DMS 273 treated with DMSO at 0.1 percent for 48 hours (cell line): ENCODE data around the gene PRKD2.
"Not testable (repeated sequence)": the region's sequence is repeated elsewhere in the genome, so short reads cannot be mapped to it uniquely, and the experiment has no call there.

Experiments
- DNase-seq: peaks from one replicate; lab custom pipeline; 2025; lab: John Stamatoyannopoulos, UW

The PRKD2 gene

GRCh38 chr19:46717034-46717715, at the start of gene PRKD2:
PRKD2 (minus strand) TSS chr19:46717114; CDS start chr19:46716370, 744 bp downstream.
- peak; percentile 34 for DNase-seq

- DNase-seq = no peak
Observed at GRCh38 chr19:46764817-46765291, 47.9 kb upstream of the PRKD2 start.

GRCh38 chr19:46762245-46762890, 45.5 kb upstream of the PRKD2 start:
- DNase-seq = no peak

DNA sequence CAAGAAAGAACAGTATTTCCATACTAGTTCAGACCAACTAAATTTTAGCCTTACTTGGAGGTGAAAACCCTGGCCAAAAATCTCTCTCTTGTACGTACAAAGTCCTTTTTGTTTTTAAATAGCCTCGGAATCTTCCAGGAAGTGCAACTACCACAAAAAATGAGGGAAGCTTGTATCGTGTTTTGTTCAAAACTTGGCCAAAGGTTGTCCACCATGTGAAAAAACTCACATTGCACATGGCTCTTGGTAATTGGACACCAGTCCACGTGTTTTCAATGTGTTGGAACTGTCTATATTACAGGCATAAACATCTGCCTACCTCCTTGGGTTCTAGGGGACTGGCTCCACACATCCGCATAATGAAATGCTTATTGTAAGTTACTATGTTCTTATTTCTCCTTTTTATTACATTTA, 44.5 kb upstream of the PRKD2 start:
- DNase-seq = no peak

- not testable (repeated sequence) for DNase-seq
Observed at GRCh38 chr19:46760897-46761296, 44.0 kb upstream of the PRKD2 start.

GRCh38 chr19:46760363-46760762, 43.4 kb upstream of the PRKD2 start:
- no peak for DNase-seq

DNA sequence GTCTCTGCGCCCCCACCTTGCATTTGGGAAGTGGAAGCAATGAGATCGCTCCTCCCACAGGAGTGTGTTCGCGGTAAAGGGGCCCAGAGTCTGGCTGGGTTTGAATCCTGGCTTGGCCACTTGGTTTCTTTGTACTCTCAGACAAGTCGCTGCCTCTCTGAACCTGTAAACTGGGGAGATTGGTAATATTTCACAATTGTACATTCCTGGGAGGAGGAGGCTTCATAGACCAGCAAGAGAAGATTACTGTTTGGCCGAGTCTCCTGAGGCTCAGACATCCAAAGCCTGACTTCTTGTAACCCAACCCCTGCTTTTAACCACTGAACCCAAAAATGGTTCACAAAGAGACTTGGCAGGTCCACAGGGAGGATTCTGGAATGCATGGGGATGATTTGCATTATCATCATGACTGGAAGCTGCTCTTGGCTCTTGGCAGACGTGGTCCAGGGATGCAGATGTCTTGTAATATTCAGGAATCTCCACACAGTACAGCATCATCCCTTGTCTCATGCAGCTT, 43.0 kb upstream of the PRKD2 start:
- DNase-seq = no peak

DNA sequence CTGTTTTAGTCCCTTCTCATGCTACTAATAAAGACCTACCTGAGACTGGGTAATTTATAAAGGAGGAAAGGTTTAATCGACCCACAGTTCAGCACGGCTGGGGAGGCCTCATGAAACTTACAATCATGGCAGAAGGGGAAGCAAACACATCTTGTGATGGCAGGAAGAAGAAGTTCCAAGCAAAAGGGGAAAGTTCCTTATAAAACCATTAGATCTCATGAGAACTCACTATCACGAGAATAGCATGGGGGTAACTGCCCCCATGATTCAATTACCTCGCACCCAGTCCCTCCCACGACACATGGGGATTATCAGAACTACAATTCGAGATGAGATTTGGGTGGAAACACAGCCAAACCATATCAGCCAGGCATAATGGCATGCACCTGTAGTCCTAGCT, 42.3 kb upstream of the PRKD2 start:
- DNase-seq = no peak

GRCh38 chr19:46756544-46756888, 39.6 kb upstream of the PRKD2 start:
- DNase-seq = no peak

- no peak for DNase-seq
Observed at GRCh38 chr19:46755853-46756543, 39.1 kb upstream of the PRKD2 start.

- no peak for DNase-seq
Observed at GRCh38 chr19:46755077-46755852, 38.4 kb upstream of the PRKD2 start.

GRCh38 chr19:46753420-46754155, 36.7 kb upstream of the PRKD2 start:
- peak; percentile 57 for DNase-seq

GRCh38 chr19:46748325-46749109, 31.6 kb upstream of the PRKD2 start:
- no peak for DNase-seq

GRCh38 chr19:46746281-46747057, 29.6 kb upstream of the PRKD2 start, which contains the start of gene STRN4:
STRN4 (minus strand) TSS chr19:46746450; CDS start chr19:46746430, 20 bp downstream.
- no peak for DNase-seq

GRCh38 chr19:46745521-46746280, 28.8 kb upstream of the PRKD2 start, which contains the start of gene FKRP:
FKRP (plus strand) TSS chr19:46746057; CDS start chr19:46755451, 9,394 bp downstream.
- no peak for DNase-seq

DNA sequence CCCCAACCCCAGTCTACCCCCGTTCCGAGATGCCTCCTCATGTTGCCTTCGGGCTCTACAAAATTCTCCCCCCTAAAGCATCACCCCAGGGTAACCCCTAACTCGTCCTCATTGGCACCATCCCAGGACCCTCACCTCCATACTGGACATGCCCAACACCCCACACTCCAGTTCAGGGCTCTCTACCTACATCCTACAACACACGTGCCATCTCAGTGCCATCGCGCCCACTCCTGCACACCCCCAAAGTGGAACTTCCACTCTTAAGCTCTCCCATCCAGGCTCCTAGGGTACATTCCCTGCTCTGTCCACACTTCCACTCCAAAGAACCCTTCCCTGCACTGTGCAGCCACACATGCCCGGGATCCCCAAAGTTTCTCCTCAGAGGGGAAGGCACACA, 28.1 kb upstream of the PRKD2 start:
- no peak for DNase-seq

DNA sequence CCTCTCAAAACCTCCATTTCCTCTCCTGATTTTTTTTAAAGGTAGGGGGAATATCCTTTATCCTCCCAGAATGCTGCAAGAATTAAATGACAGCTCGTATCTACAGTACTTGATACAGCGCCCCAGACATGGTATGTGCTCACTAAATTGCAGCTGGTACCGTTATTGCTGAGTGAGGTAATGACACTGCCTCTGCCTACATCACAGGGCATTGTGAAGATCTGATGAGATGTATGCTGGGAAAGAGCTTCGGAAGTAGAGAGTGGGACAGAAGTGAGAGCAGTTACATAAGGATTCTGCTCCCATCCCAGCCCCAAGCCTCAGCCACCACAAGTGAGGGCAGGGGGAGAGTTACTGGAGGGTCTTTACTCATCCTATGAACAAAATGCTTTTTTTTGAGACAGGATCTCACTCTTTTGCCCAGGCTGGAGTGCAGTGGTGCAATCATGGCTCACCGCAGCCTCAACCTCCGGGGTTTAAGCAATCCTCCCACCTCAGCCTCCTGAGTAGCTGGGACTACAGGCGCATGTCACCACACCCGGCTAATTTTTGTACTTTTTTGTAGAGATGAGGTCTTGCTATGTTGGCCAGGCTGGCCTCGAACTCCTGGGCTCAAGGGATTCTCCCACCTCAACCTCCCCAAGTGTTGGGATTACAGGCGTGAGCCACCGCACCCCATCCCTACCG, 27.2 kb upstream of the PRKD2 start:
- no peak for DNase-seq

DNA sequence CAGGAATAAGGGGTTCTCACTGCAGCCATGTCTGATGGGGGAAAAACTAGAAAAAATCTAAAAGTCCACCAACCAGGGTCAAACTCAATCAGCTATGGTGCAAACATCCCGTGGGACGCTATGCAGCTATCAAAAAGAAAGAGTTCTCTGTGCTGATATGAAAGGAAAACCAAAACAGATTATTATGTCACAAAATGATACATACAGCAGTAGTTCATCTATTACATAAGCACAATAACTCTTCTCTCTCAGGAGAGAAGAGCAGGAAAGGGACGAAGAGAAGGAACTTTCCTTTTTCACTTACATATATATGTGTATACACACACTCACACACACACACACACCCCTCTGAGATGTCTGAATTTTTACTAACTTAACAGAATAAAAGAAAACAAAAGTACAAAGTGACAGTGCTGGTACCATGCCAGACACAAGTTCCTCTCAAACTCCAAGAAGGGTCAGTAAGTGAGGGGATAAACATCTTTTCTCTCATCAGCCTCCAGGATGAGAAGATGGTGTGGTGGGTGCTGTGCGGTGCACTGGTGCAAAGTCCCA, 26.1 kb upstream of the PRKD2 start:
- no peak for DNase-seq
